Stimulated activated CD8-positive, alpha-beta memory T cell treated with anti-CD3 and anti-CD28 coated beads, Interleukin-15, amount 100 ng/mL, for 48 hours (primary cell): Measurements from ENCODE around the gene BPHL.
"Not testable (repeated sequence)": the region's sequence is repeated elsewhere in the genome, so short reads cannot be mapped to it uniquely, and the experiment has no call there.

Experiments
- DNase-seq, 2 donors: peaks; one replicate each; pipeline ENCODE4 v3.0.0-alpha.2; 2020; ENCODE audit warnings: low read depth in 2 of 2

Gene BPHL

GRCh38 chr6:3122823-3123182 lies 4.3 kb downstream of the BPHL start:
- no peak for DNase-seq

GRCh38 chr6:3124667-3125066 lies 6.2 kb downstream of the BPHL start:
- no peak for DNase-seq

GRCh38 chr6:3125815-3126214 lies 7.3 kb downstream of the BPHL start:
- DNase-seq = no peak

- no peak for DNase-seq
These were observed 10.0 kb downstream of the BPHL start for GRCh38 chr6:3128356-3129108.

GRCh38 chr6:3131695-3132094 lies 13.2 kb downstream of the BPHL start:
- DNase-seq = no peak

GRCh38 chr6:3133515-3133914 lies 15.0 kb downstream of the BPHL start:
- no peak for DNase-seq

GRCh38 chr6:3135668-3136291 lies 17.3 kb downstream of the BPHL start:
- no peak for DNase-seq

- DNase-seq = no peak
These were observed 17.9 kb downstream of the BPHL start for GRCh38 chr6:3136292-3137011.

- no peak for DNase-seq
These were observed 18.7 kb downstream of the BPHL start for GRCh38 chr6:3137057-3137777.

- DNase-seq = not testable (repeated sequence)
These were observed 19.4 kb downstream of the BPHL start for GRCh38 chr6:3137873-3138272.

GRCh38 chr6:3138341-3138740 lies 19.8 kb downstream of the BPHL start:
- DNase-seq = no peak

- no peak for DNase-seq
These were observed 20.8 kb downstream of the BPHL start for GRCh38 chr6:3139090-3139903.

- no peak for DNase-seq
These were observed 21.7 kb downstream of the BPHL start for GRCh38 chr6:3140201-3140600.

GRCh38 chr6:3142536-3142935 lies 24.0 kb downstream of the BPHL start:
- DNase-seq = no peak

- DNase-seq = no peak
These were observed 24.6 kb downstream of the BPHL start for GRCh38 chr6:3143158-3143557.

GRCh38 chr6:3144571-3144970 lies 26.1 kb downstream of the BPHL start:
- DNase-seq = no peak

GRCh38 chr6:3147914-3148757 lies 29.6 kb downstream of the BPHL start:
- no peak for DNase-seq

- DNase-seq = no peak
These were observed 33.2 kb downstream of the BPHL start for GRCh38 chr6:3151691-3152090.

- DNase-seq = no peak
These were observed 34.2 kb downstream of the BPHL start for GRCh38 chr6:3152689-3153088.

GRCh38 chr6:3155416-3155815 lies 36.9 kb downstream of the BPHL start:
- not testable (repeated sequence) for DNase-seq
